ENCODE results near the gene TSGA10.
"Not testable (repeated sequence)": the region's sequence is repeated elsewhere in the genome, so short reads cannot be mapped to it uniquely, and the experiment has no call there.

The TSGA10 gene

DNA sequence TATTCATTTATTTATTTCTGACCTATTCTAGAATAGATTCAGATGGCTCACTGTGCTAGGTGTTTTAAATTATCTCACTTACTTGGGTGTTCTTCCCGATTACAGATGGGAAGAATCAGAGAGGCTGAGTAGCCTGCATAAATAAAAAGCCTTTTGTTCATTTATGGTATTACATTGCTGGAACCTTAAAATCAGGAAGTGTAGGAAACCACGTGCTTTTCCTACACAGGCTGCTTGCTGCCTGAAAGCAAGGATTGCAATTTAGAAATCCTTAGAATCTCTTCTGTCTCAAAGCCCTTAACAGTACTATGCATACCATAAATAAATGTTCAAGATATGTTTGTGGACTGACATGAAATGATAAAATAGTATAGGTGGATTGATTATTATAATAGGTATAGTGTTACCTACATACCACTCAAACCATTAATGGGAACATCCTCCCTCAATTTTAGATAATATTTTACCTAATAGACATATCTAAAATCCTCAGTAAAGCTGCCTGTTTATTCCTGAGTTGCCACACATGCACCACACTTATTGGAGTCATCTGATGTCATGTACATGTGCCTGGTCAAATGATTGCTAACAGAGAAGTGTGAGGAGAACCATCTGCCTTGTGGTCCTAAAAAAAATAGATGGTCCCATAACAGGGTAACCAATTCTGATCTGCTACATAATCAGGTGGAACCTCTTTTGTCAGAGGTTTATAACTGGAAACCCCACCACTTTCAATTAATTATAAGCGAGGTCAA lies 86.7 kb downstream of the TSGA10 start:
- DNase-seq, result no peak

DNA sequence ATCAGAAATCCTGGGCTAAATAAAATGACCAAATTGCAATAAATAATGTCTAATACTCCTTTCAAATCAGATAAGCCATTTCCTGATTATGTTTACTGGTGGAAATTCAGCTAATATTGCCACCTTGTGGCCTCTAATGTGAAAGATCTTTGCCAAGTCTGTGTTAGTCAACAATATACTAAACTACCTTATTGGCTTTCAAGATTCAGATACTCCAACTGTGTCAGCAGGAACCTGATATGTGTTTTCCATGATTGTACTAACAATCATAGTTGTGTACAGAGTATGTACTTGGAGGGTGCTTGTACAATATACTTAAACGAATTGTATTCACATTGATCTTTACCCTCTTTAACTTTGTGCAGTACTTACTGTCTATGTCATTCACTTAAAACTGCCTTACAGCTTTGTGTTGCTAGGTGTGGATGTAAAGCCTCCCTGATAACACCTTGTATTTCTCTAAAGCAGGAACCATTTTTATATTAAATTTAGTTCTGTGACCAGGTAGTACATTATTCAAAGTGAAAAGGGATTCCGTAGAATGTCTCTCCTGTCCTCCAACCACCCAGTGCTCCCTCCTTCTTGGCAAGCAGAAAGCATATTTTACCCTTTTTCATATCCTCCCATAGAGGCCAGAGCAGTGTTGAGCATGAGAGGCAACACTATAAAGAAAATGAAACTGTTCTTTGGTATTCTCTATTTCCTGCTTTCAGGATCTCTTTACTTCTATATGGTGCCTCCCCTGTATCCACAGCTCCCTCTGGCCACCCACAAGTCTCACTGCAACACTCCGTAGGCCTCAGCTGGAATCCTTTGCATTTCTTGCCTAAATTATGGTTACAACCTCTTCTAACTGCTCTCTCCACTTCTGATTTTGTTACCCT lies 88.4 kb downstream of the TSGA10 start:
- no peak for DNase-seq

DNA sequence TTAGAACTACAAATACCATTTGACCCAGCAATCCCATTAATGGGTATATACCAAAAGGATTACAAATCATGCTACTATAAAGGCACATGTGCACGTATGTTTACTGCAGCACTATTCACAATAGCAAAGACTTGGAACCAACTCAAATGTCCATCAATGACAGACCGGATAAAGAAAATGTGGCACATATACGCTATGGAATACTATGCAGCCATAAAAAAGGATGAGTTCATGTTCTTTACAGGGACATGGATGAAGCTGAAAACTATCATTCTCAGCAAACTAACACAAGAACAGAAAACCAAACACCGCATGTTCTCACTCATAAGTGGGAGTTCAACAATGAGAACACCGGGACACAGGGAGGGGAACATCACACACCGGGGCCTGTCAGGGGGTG lies 105.6 kb downstream of the TSGA10 start:
- DNase-seq, result not testable (repeated sequence)

DNA sequence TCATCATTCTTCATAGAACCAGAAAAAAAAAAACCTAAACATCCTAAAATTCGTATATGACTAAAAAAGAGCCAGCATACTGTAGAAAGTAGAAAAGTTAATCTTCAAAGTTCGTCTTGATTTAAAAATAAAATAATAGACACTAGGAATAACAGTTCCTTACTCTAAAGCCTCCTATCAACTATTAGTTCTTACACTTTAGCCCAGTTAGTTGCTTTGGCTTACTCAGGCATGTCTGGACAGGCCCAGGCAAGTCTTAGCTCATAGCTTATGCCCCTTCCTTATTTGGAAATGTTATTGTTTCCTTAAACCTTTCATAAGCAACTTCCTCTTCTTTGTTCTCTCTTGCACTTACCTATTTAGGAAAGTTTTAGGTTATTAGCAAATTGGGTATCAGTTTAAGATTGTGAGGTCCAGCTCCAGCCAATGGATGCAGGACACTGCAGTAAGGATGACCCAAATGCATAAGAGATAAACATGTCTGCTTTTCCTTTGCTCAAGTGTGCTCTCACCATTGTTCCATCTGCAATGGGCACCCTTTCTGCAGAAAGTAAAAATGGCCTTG lies 113.9 kb downstream of the TSGA10 start:
- DNase-seq, result not testable (repeated sequence)

DNA sequence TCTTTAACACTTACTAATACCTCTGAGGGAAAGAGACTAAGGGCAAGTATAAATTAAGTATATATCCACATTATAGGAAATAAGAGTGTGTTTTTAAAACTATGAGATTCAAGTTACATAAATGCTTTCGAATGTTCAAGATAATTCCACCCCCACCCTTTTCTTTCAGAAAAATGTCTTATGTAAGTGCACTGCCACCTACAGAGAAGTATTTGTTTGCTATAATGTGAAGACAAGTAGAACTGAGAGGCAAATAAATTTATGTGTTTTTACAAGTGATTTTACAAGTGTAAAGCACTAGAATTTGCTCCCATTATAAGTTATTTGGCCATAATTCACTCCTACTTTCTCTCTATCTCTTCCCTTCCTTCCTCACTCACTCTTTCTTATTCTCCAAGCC lies 118.8 kb downstream of the TSGA10 start:
- DNase-seq, result no peak

DNA sequence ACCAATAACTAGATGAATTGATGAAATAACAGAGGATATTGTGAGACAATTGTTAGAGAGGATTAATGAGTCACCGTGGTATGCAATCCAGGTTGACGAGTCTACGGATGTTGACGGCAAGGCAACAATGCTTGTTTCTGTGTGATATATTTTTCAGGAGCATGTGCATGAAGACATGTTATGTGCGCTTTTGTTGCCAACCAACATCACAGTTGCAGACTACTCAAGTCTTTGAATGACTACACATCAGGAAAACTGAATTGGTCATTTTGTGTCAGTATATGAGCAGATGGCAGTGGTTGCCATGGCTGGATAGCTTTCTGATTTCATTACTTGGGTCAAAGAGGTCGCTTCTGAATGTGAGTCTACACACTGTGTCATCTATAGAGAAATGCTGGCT lies 122.0 kb downstream of the TSGA10 start:
- no peak for DNase-seq

DNA sequence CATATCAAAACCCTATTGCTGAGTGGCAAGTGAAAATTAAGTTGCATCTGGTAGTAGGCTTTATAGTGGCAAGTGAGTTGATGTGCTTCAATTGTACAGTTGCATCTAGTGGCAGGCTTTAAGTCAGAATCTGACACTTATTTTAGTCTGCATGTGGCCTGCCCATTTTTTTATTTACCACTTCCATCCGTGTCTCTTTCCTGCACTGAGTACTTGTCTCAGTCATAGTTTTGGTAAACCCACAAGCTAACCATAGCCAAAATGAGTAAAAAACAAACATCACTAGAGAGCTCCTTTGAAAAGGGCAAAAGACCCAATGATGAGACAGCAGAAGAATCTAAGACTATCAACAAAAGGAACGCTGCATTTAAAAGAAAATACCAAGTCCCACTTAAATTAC lies 122.7 kb downstream of the TSGA10 start:
- DNase-seq, result no peak

DNA sequence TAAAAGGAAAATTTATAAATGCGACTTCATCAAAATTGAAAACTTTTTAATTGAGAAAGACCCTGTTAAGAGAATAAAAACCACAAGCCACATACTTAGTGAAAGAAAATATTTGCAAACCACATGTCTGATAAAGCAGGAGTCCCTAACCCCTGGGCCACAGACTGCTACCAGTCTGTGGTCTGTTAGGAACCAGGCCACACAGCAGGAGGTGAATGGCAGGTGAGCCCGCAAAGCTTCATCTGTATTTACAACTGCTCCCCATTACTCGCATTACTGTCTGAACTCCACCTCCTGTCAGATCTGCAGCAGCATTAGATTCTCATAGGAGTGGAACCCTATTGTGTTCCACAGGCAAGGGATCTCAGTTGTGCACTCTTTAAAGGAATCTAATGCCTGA lies 123.3 kb downstream of the TSGA10 start:
- no peak for DNase-seq

DNA sequence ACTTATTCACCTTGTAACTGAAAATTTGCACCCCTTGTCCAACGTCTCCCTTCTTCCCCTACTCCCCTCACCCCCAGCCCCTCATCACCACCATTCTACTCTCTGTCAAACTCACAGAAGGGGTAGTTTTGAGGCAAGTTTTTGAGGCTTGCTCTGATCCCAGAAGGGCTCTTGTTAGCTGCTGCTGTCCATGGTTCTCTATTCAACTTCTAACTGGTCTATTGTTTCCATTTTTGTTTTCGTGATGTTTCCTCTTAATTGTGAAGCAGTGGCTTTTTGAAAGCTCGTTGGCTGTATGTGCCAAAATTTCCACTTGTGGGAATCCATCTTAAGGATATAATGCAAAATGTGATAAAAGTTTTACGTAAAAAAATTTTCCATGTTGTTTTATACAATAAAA lies 126.2 kb downstream of the TSGA10 start:
- DNase-seq, result no peak

DNA sequence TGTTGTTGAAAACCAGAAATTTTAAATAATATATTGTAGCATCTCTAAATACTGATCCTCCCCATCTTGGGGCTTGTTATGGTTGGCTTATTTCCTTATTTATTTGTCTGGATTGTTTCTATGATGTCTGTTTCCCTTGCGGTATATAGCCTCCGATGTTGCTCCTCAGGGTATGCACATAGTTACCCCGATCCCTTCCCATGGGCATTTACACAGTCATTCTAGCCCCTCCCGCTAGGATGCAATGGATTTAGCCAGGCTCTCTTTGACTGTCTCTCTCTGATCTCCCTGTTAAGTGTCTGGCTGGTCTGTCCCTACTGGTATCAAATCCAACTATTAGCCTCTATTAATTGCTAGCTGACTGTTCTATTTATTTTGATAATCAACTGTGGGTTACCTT lies 126.9 kb downstream of the TSGA10 start:
- DNase-seq, result no peak

DNA sequence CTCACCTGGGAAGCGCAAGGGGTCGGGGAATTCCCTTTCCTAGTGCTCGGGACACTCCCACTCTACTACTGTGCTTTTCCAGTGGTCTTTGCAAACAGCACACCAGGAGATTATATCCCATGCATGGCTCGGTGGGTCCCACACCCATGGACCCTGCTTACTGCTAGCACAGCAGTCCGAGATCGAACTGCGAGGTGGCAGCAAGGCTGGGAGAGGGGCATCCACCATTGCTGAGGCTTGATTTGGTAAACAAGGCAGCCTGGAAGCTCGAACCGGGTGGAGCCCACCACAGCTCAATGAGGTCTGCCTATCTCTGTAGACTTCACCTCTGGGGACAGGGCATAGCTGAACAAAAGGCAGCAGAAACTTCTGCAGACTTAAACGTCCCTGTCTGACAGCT lies 154.0 kb downstream of the TSGA10 start:
- no peak for DNase-seq

DNA sequence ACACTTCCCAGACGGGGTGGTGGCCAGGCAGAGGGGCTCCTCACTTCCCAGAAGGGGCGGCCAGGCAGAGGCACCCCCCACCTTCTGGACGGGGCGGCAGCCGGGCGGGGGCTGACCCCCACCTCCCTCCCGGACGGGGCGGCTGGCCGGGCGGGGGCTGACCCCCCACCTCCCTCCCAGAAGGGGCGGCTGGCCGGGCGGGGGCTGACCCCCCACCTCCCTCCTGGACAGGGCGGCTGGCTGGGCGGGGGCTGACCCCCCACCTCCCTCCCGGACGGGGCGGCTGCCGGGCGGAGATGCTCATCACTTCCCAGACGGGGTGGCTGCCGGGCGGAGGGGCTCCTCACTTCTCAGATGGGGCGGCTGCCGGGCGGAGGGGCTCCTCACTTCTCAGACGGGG lies 166.0 kb downstream of the TSGA10 start:
- DNase-seq, result not testable (repeated sequence)

DNA sequence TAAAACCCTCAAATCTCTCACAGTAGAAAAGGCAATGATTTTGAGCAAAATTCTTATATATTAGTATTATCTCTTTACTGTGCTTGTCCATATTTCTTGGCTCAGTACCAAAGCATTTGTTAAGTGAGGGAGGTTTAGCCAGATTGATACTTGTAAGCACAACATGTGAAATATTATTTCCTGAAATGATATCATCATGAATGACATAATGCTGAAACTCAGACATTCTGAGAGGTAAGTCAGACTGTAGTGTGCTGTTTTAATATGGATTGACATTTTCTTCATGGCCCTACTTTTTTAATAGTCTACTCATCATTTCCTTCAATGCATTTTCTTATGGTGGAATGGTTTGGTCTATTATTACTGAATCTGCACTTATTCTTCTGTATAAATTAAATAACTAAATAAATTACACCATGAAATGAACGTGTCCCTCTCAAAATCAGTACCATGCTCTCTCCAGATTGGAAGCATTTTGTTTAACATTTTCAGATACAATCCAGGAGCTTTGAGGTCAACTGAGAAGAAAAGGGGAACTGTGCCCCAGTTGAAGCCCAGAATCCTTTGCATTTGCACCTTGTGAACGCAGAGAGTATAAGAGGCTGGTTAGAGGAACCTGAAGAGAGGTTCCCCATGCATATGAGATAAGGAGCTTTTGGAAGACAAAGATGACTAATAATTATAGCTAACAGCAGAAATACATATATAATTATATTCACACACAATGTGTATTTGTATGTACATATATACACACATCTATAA lies 168.7 kb downstream of the TSGA10 start:
- DNase-seq, result no peak

DNA sequence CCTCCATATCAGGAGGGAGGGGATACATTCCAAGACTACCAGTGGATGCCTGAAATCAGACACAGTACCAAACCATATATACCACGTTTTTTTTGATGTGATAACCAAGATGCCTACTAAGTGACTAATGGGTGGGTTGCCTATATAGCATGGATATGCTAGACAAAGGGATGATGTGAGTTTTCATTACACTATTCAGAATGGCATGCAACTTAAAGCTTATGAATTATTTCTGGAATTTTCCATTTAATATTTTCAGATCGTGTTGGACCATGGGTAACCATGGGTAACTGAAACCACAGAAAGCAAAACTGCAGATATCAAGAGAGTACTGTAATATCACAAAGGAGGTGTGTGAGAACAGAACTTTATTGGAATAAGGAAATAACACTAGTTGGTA lies 179.1 kb downstream of the TSGA10 start:
- DNase-seq, result no peak

DNA sequence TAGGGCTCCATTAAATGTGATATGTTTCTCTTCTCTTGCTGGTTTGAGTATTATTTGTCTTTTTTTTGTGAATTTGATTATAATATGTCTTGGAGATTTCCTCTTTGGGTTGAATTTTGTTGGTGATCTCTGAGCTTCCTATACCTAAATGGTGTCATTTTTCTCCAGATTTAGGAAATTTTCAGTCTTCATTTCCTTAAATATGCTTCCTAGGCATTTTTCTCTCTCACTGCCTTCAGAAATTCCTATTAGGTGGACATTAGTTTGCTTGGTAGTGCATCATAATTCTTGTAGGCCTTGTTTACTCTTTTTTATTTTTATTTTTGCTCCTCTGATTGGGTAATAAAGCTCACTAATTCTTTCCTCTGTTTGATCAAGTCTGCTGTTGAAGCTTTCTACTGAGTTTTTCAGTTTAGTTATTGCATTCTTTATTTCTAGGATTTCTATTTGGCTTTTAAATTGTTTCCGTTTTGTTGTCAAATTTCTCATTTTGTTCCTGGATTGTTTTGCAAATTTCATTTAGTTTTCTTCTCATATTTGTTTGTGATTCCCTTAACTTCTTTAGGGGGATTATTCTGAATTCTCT lies 182.1 kb downstream of the TSGA10 start:
- no peak for DNase-seq

DNA sequence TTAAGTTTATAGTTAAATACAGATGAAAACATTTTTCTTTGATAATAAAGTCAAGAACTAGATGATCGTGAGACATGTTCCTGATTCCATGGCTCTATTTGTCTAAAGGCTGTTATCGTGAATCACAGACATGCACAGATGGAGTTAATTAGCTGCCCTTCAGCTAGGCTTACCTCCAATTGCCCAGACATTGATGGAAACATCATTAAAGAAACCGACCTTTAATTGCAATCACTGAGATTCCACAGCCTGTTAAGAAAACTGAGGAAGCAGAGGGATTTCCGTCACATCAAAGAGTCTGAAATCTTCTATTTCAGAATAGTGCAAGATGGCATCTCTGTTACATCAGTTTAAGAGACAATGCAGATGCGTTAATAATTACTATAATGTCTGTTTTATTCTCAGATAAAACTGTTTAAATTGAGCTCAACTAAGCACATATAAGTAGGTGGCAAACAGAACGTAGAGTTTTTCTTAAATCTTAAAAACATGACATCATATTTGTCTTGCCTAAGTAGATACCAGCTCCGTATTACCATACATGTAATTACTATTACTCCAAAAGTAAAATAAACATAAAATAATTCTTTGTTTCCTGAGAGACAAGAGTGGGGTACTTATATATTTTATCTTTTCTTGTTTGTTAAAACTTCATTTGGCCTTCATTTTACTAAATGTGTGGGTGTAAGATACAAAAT lies 194.8 kb downstream of the TSGA10 start:
- no peak for DNase-seq

DNA sequence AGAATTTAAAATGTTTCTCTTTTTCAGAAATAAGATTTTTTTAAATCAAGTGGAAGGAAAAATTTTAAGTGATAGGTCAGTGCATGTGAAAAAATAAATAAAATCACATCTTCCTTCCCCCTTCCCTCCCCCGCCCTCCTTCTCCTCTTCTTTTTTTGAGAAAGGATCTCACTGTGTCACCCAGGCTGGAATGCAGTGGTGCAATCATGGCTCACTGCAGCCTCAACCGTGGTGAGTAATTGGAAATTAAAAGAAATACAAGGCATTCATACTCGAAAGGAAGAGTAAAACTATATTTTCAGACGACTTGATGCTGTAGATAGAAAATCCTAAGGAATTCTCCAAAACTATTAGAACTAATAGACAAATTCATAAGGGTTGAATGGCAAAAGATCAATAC lies 201.8 kb downstream of the TSGA10 start:
- no peak for DNase-seq

DNA sequence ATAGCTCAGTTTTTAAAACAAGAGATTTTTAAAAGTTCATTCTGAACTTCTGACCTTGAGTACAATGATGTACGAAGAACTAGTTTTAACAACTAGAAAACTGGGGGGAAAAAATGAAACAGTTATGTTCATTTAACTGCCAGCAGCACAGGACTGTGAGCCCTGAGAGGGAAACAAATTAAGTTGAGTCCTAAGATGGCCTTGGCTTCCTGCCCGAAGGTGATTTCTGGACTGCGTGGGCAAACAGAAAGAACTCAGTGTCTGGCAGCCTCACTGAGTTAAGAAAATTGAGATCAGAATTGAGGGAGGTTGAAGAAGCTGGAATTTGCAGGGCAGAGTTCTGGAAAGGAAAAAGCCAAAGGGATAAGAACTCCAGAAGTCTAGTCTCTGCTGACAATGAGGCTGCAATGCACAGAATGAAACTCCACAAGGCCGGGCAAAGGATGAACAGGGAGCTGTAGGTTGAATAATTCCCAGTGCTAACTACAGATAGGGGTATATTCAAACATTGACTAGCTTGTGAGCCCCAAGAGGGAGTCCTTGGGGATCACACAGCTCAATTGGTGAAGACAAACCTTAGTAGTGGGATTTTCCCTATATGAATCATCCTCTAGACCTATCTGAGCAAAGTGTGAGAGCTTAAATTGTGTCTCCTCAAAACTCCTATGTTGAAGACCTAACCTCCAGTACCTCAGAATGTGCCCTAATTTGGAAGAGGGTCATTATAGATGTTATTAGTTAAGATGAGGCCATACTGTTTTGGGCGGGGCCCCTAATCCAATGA lies 205.6 kb downstream of the TSGA10 start:
- DNase-seq, result no peak

DNA sequence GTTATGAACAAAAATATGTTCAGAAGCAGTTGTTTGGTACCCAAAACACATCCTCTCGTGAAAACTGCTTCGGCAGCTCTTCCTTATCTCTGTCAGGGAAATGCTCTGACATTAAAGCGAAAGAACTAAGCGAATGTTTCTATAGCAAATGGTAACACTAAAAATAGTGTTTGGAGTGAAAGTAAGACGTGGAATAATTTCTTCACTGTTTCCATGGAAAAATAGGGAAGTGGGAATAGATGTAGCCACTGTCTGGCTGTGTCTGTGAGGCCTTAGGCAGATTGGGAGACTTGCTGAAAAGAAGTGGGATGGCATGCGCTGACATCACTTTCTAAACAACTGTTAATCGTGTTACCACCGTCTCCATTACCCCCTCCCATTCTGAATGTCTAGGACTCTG lies 207.2 kb downstream of the TSGA10 start:
- DNase-seq, result no peak

Measured in KG1 (cell line).